Measurements from ENCODE around the gene NUDT14. TPM values are rescaled to one million over a fixed set of nuclear protein-coding genes. Genes with fewer than 3 reads are reported as not detected.

Gene NUDT14
- total and polyA plus RNA-seq, 5 donors from 2014 or later, result 6.5 to 18.1 (median 11.8) TPM

GRCh38 chr14:105184461-105184860 lies 3.3 kb upstream of the NUDT14 start:
- Histone ChIP-seq H3K9me3 (ENCODE audit: control insufficient read depth in 2 of 2, low read length in 2 of 2) (peaks cover 0 to 11% of the 10 kb centered on the region in 2 experiments), H3K4me1 (ENCODE audit: control insufficient read depth, insufficient read depth, low read length, poor library complexity, severe bottlenecking) (peaks cover 15% of the 10 kb centered on the region), H3K36me3 (ENCODE audit: control insufficient read depth, insufficient read depth, low read length) (no peaks in the 10 kb centered on the region), H3K27ac (ENCODE audit: insufficient read depth, low read length, poor library complexity, severe bottlenecking) (no peak overlapping the region), H3K4me3 (ENCODE audit: low read depth, low read length) (no peak overlapping the region), H3K27me3 (ENCODE audit: control insufficient read depth, insufficient read depth, low read length) (no peaks in the 10 kb centered on the region)
- Mint-ChIP-seq H3K4me3 (peak overlapping the region in 1 of 4 donors; percentile 16), H3K36me3 (no peaks in the 10 kb centered on the region), H3K9me3 (peaks cover 0 to 2% (median 0%) of the 10 kb centered on the region in 7 donors), H3K4me1 (peaks cover 0 to 21% (median 3%) of the 10 kb centered on the region in 4 donors), H3K27ac (no peak overlapping the region), H3K27me3 (peaks cover 8% of the 10 kb centered on the region)
- ATAC-seq (ENCODE audit: low read depth in 2 of 2) (no peak), DNase-seq (no peak)

GRCh38 chr14:105182296-105183020 lies 1.3 kb upstream of the NUDT14 start:
- peak overlapping the region in 1 of 3 donors; percentile 85 for H3K27ac Mint-ChIP-seq
- H3K27me3 Mint-ChIP-seq, result no peaks in the 10 kb centered on the region
- DNase-seq (peak in 1 of 3 donors; percentile 61), ATAC-seq (ENCODE audit: low read depth in 2 of 2) (no peak)
- Histone ChIP-seq H3K36me3 (ENCODE audit: control insufficient read depth, insufficient read depth, low read length) (no peaks in the 10 kb centered on the region), H3K4me3 (ENCODE audit: low read depth, low read length) (no peak overlapping the region), H3K27me3 (ENCODE audit: control insufficient read depth, insufficient read depth, low read length) (no peaks in the 10 kb centered on the region), H3K4me1 (ENCODE audit: control insufficient read depth, insufficient read depth, low read length, poor library complexity, severe bottlenecking) (peaks cover 15% of the 10 kb centered on the region), H3K9me3 (ENCODE audit: control insufficient read depth in 2 of 2, low read length in 2 of 2) (no peaks in the 10 kb centered on the region), H3K27ac (ENCODE audit: insufficient read depth, low read length, poor library complexity, severe bottlenecking) (no peak overlapping the region)
- peak overlapping the region; percentile 61 to 79 (median 68) for H3K4me3 Mint-ChIP-seq
- H3K36me3 Mint-ChIP-seq, result no peaks in the 10 kb centered on the region
- peaks cover 0 to 23% (median 6%) of the 10 kb centered on the region in 4 donors for H3K4me1 Mint-ChIP-seq
- peaks cover 0 to 2% (median 0%) of the 10 kb centered on the region in 7 donors for H3K9me3 Mint-ChIP-seq

GRCh38 chr14:105181549-105182295 lies 610 bp upstream of the NUDT14 start:
- Histone ChIP-seq H3K27me3 (ENCODE audit: control insufficient read depth, insufficient read depth, low read length) (no peaks in the 10 kb centered on the region), H3K27ac (ENCODE audit: insufficient read depth, low read length, poor library complexity, severe bottlenecking) (no peak overlapping the region), H3K4me3 (ENCODE audit: low read depth, low read length) (no peak overlapping the region), H3K9me3 (ENCODE audit: control insufficient read depth in 2 of 2, low read length in 2 of 2) (no peaks in the 10 kb centered on the region), H3K36me3 (ENCODE audit: control insufficient read depth, insufficient read depth, low read length) (no peaks in the 10 kb centered on the region), H3K4me1 (ENCODE audit: control insufficient read depth, insufficient read depth, low read length, poor library complexity, severe bottlenecking) (peaks cover 15% of the 10 kb centered on the region)
- no peak overlapping the region for H3K27ac Mint-ChIP-seq
- peak overlapping the region; percentile 61 to 79 (median 68) for H3K4me3 Mint-ChIP-seq
- peaks cover 0 to 23% (median 6%) of the 10 kb centered on the region in 4 donors for H3K4me1 Mint-ChIP-seq
- DNase-seq (no peak), ATAC-seq (ENCODE audit: low read depth in 2 of 2) (no peak)
- H3K9me3 Mint-ChIP-seq, result peaks cover 0 to 2% (median 0%) of the 10 kb centered on the region in 7 donors
- H3K36me3 Mint-ChIP-seq, result no peaks in the 10 kb centered on the region
- H3K27me3 Mint-ChIP-seq, result no peaks in the 10 kb centered on the region

GRCh38 chr14:105179191-105179590 lies 1.9 kb downstream of the NUDT14 start:
- DNase-seq (no peak), ATAC-seq (ENCODE audit: low read depth in 2 of 2) (no peak)
- H3K36me3 ChIP-seq (ENCODE audit: control insufficient read depth, insufficient read depth, low read length), result no peaks in the 10 kb centered on the region
- H3K9me3 Mint-ChIP-seq, result peaks cover 0 to 2% (median 0%) of the 10 kb centered on the region in 7 donors
- no peaks in the 10 kb centered on the region for H3K36me3 Mint-ChIP-seq
- peak overlapping the region in 2 of 4 donors; percentile 31 to 83 for H3K4me3 Mint-ChIP-seq
- H3K27ac Mint-ChIP-seq, result no peak overlapping the region
- peaks cover 25% of the 10 kb centered on the region for H3K4me1 ChIP-seq (ENCODE audit: control insufficient read depth, insufficient read depth, low read length, poor library complexity, severe bottlenecking)
- peaks cover 0 to 33% (median 9%) of the 10 kb centered on the region in 4 donors for H3K4me1 Mint-ChIP-seq
- H3K9me3 ChIP-seq (ENCODE audit: control insufficient read depth in 2 of 2, low read length in 2 of 2), result no peaks in the 10 kb centered on the region
- no peaks in the 10 kb centered on the region for H3K27me3 Mint-ChIP-seq
- H3K27me3 ChIP-seq (ENCODE audit: control insufficient read depth, insufficient read depth, low read length), result no peaks in the 10 kb centered on the region
- no peak overlapping the region for H3K27ac ChIP-seq (ENCODE audit: insufficient read depth, low read length, poor library complexity, severe bottlenecking)
- H3K4me3 ChIP-seq (ENCODE audit: low read depth, low read length), result no peak overlapping the region

- Mint-ChIP-seq H3K4me3 (peak overlapping the region in 1 of 4 donors; percentile 56), H3K9me3 (peaks cover 0 to 2% (median 0%) of the 10 kb centered on the region in 7 donors), H3K27me3 (no peaks in the 10 kb centered on the region), H3K36me3 (no peaks in the 10 kb centered on the region), H3K27ac (no peak overlapping the region), H3K4me1 (peaks cover 0 to 36% (median 9%) of the 10 kb centered on the region in 4 donors)
- H3K27ac ChIP-seq (ENCODE audit: insufficient read depth, low read length, poor library complexity, severe bottlenecking), result no peak overlapping the region
- H3K4me3 ChIP-seq (ENCODE audit: low read depth, low read length), result no peak overlapping the region
- no peaks in the 10 kb centered on the region for H3K36me3 ChIP-seq (ENCODE audit: control insufficient read depth, insufficient read depth, low read length)
- no peaks in the 10 kb centered on the region for H3K27me3 ChIP-seq (ENCODE audit: control insufficient read depth, insufficient read depth, low read length)
- H3K4me1 ChIP-seq (ENCODE audit: control insufficient read depth, insufficient read depth, low read length, poor library complexity, severe bottlenecking), result peaks cover 27% of the 10 kb centered on the region
- no peaks in the 10 kb centered on the region for H3K9me3 ChIP-seq (ENCODE audit: control insufficient read depth in 2 of 2, low read length in 2 of 2)
- no peak for DNase-seq
- ATAC-seq (ENCODE audit: low read depth in 2 of 2), result no peak
Measured at GRCh38 chr14:105178868-105179140, 2.3 kb downstream of the NUDT14 start.

GRCh38 chr14:105178069-105178867 lies 2.8 kb downstream of the NUDT14 start:
- Mint-ChIP-seq H3K4me3 (peak overlapping the region in 3 of 4 donors; percentile 29 to 73 (median 56)), H3K36me3 (no peaks in the 10 kb centered on the region), H3K27me3 (no peaks in the 10 kb centered on the region), H3K4me1 (peaks cover 0 to 36% (median 9%) of the 10 kb centered on the region in 4 donors), H3K9me3 (peaks cover 0 to 2% (median 0%) of the 10 kb centered on the region in 7 donors), H3K27ac (no peak overlapping the region)
- H3K4me3 ChIP-seq (ENCODE audit: low read depth, low read length), result no peak overlapping the region
- no peak for DNase-seq
- no peak for ATAC-seq (ENCODE audit: low read depth in 2 of 2)
- H3K9me3 ChIP-seq (ENCODE audit: control insufficient read depth in 2 of 2, low read length in 2 of 2), result no peaks in the 10 kb centered on the region
- H3K27me3 ChIP-seq (ENCODE audit: control insufficient read depth, insufficient read depth, low read length), result no peaks in the 10 kb centered on the region
- no peaks in the 10 kb centered on the region for H3K36me3 ChIP-seq (ENCODE audit: control insufficient read depth, insufficient read depth, low read length)
- H3K27ac ChIP-seq (ENCODE audit: insufficient read depth, low read length, poor library complexity, severe bottlenecking), result no peak overlapping the region
- H3K4me1 ChIP-seq (ENCODE audit: control insufficient read depth, insufficient read depth, low read length, poor library complexity, severe bottlenecking), result peaks cover 27% of the 10 kb centered on the region

- H3K36me3 Mint-ChIP-seq, result no peaks in the 10 kb centered on the region
- Histone ChIP-seq H3K36me3 (ENCODE audit: control insufficient read depth, insufficient read depth, low read length) (no peaks in the 10 kb centered on the region), H3K9me3 (ENCODE audit: control insufficient read depth in 2 of 2, low read length in 2 of 2) (no peaks in the 10 kb centered on the region), H3K27ac (ENCODE audit: insufficient read depth, low read length, poor library complexity, severe bottlenecking) (no peak overlapping the region), H3K4me1 (ENCODE audit: control insufficient read depth, insufficient read depth, low read length, poor library complexity, severe bottlenecking) (peaks cover 26% of the 10 kb centered on the region), H3K4me3 (ENCODE audit: low read depth, low read length) (no peak overlapping the region), H3K27me3 (ENCODE audit: control insufficient read depth, insufficient read depth, low read length) (no peaks in the 10 kb centered on the region)
- peak overlapping the region in 1 of 3 donors; percentile 9 for H3K27ac Mint-ChIP-seq
- H3K4me3 Mint-ChIP-seq, result no peak overlapping the region
- peaks cover 0 to 2% (median 0%) of the 10 kb centered on the region in 7 donors for H3K9me3 Mint-ChIP-seq
- no peak for ATAC-seq (ENCODE audit: low read depth in 2 of 2)
- DNase-seq, result no peak
- peaks cover 0 to 27% (median 9%) of the 10 kb centered on the region in 4 donors for H3K4me1 Mint-ChIP-seq
- no peaks in the 10 kb centered on the region for H3K27me3 Mint-ChIP-seq
Measured at GRCh38 chr14:105177082-105177481, 4.0 kb downstream of the NUDT14 start.
